IPS-15b (cell line): ENCODE data around the gene BLOC1S3.
A peak's percentile ranks its signal among the peaks of the same experiment; 100 is the strongest.

Experiments
- H3K27me3 ChIP-seq: one replicate; pipeline ENCODE4 v1.6.1; 2013; ENCODE audit warnings: low read length; ENCODE audit not compliant: control insufficient read depth, insufficient read depth
- H3K36me3 ChIP-seq: one replicate; pipeline ENCODE4 v1.6.1; 2013; ENCODE audit warnings: low read length; ENCODE audit not compliant: control insufficient read depth, insufficient read depth
- H3K4me1 ChIP-seq: one replicate; pipeline ENCODE4 v1.6.1; 2013; ENCODE audit warnings: mild to moderate bottlenecking, low read length; ENCODE audit not compliant: control insufficient read depth, insufficient read depth
- H3K4me3 ChIP-seq: one replicate; pipeline ENCODE4 v1.5.1; 2013; ENCODE audit warnings: low read depth, low read length
- H3K9ac ChIP-seq: one replicate; pipeline ENCODE4 v1.6.1; 2013; ENCODE audit warnings: low read depth, mild to moderate bottlenecking, low read length
- H3K9me3 ChIP-seq: one replicate; pipeline ENCODE4 v1.6.1; 2013; ENCODE audit warnings: mild to moderate bottlenecking, low read length; ENCODE audit not compliant: control insufficient read depth, insufficient read depth

BLOC1S3 gene

DNA sequence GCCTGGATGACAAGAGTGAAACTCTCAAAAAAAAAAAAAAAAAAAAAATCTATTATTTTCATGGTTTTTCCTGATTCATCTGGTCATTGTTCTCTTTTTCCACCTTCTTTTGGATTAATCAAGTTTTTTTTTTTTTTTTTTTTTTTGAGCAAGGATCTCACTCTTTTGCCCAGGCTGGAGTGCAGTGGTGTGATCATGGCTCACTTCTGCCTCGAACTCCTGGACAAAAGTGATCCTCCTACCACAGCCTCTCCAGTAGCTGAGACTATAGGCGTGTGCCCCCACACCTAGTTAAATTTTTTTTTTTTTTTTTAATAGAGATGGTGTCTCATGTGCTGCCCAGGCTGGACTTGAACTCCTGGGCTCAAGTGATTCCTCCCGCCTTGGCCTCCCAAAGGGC, 27.7 kb downstream of the BLOC1S3 start:
- Histone ChIP-seq H3K4me1 (no peaks in the 10 kb centered on the region), H3K4me3 (no peak overlapping the region), H3K36me3 (no peaks in the 10 kb centered on the region), H3K9me3 (no peaks in the 10 kb centered on the region), H3K27me3 (no peaks in the 10 kb centered on the region), H3K9ac (no peak overlapping the region)

DNA sequence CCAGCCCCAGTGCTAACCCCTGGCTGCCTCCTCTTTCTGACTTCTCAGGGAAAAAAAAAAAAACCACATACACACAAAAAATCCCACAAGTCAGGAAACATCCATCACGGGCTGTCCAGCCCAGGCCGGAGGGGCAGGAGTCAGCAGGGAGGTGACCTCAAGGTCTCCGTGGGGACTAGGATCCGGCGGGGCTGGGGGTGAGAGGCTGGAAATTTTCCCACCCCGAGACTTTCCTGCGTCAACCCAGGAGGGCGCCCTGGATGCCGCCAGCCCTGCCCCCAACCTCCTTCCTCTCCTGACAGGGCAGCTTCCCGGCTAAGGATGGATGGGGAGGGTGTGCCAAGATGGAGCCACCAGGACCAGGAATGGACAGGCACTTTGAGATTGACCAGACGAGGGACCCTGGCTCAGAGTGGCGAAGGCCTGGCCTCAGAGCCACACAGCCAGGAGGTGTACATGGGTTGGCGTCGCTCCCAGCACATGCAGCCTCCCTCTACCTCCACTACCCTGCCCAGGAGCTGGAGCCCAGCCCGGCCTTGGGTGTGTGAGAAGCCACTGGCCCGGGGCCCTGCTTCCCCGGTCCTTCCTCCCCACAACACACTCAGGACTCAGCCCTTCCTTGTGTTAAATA, 33.3 kb downstream of the BLOC1S3 start:
- H3K36me3 ChIP-seq: no peaks in the 10 kb centered on the region
- H3K9me3 ChIP-seq: no peaks in the 10 kb centered on the region
- H3K9ac ChIP-seq: no peak overlapping the region
- no peak overlapping the region for H3K4me3 ChIP-seq
- peaks cover 25% of the 10 kb centered on the region for H3K27me3 ChIP-seq
- H3K4me1 ChIP-seq: peaks cover 2% of the 10 kb centered on the region

DNA sequence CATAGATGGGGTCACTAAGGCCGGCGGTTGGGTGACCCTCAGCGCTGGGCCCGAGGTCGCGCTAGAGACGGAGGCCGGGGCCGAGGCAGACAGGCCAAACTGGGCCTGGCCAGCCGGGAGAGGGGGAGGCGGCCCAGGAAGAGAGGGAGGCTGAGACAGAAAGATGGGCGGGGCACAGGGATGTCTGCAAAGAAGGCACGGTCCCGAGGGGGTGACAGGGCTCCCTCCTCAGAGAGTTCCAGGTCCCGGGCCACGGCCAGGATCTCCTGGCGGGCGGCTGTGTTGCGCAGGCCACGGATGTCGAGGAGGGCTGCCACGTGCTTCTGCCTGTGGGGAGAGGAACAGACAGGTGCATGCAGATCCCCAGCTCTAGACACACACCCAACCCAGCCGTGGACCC, 34.4 kb downstream of the BLOC1S3 start:
- Histone ChIP-seq H3K9me3 (no peaks in the 10 kb centered on the region), H3K4me1 (peaks cover 2% of the 10 kb centered on the region), H3K36me3 (no peaks in the 10 kb centered on the region), H3K27me3 (peaks cover 35% of the 10 kb centered on the region), H3K9ac (no peak overlapping the region), H3K4me3 (no peak overlapping the region)

DNA sequence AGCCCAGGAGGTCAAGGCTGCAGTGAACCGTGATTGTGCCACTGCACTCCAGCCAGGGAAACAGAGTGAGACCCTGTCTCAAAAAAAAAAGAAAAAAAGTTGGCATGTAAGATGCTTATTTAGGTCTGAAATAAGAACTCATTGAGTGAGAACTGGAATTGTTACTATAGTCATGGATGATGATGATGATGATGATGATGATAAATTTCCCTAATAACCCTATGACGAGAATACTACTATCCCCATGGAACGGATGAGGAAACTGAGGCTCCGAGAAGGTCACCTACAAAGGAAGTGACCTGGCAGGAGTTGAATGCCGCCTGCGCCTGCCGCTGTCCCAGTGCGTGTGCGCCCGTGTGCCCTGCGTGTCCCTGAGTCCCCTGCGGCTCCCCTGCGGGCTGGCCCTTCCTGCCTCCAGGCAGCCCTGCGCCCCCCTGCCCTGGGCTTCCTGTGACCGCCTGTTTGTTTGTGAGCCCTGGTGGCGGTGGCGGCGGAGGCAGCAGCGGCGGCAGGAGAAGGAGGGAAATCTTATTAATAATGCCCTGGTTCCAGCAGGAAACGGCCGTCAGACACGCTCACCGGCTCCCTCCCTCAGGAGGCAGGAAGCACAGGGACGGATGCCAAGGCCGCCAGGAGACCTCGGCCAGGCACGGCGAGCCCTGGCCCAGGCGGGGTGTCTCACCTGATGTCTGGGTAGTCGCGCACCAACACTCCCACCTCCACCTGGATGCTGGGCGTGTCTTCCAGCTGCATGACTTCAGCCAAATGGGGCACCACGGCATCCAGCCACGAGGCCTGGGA, 37.0 kb downstream of the BLOC1S3 start:
- H3K4me3 ChIP-seq: peak overlapping the region; percentile 50
- H3K9me3 ChIP-seq: no peaks in the 10 kb centered on the region
- H3K36me3 ChIP-seq: no peaks in the 10 kb centered on the region
- no peak overlapping the region for H3K9ac ChIP-seq
- H3K4me1 ChIP-seq: peaks cover 2% of the 10 kb centered on the region
- H3K27me3 ChIP-seq: peaks cover 42% of the 10 kb centered on the region

DNA sequence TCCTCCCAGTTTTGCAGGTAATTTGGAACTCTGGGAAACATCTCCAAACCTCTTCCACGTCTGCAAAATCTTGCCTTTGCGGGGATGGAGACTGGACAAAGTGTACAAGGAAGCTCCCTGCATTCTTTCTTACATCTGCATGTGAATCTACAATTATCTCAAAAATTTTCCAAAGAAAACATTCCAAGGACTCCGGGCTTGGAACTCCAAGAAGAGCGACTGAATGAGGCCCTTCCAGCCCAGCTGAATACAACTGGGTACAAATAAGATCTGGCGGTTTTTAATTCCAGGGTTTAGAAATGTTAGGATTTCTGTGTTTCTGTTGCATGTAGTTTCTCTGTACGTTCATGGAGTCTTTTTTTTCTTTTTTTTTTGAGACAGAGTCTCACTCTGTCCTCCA, 38.1 kb downstream of the BLOC1S3 start:
- no peak overlapping the region for H3K9ac ChIP-seq
- H3K27me3 ChIP-seq: peaks cover 44% of the 10 kb centered on the region
- no peaks in the 10 kb centered on the region for H3K4me1 ChIP-seq
- H3K4me3 ChIP-seq: no peak overlapping the region
- no peaks in the 10 kb centered on the region for H3K9me3 ChIP-seq
- H3K36me3 ChIP-seq: no peaks in the 10 kb centered on the region

DNA sequence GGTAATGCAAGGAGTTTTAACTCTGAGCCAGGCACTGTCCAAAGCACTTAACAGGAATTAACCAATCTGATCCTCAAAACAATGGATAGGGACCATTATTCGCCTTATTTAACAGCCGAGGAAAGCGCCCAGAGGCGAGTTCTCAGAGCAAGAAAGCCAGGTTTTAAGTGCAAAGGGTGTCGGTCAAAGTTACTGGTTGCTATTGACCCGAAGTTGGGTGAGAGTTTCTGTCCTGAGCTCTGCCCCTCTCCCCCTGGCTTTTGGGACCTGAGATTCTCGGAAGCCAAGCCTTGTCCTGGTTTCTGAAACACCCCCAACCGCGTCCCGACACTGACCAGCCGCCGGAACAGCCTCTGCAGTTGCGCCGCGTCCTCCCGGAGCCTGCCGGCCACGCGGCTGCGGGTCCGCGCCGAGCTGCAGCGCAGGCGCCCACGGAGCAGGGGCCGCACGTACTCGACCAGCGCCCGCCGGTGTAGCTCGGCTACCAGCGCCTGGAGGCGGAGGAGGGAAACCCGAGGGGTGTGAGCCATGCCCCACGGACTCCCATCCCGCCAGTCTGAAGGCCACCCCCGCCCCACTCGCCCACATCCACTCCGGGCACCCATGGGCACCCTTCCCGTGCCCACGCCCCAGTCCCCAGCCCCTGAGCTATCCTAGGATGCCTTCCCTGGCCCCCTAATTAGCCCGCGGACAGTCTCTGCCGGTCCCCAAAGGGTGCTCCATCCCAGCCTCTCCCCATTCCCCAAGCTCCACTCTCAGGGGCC, 38.8 kb downstream of the BLOC1S3 start:
- no peaks in the 10 kb centered on the region for H3K4me1 ChIP-seq
- H3K9ac ChIP-seq: peak overlapping the region; percentile 16
- H3K27me3 ChIP-seq: peaks cover 46% of the 10 kb centered on the region
- H3K4me3 ChIP-seq: peak overlapping the region; percentile 59
- no peaks in the 10 kb centered on the region for H3K9me3 ChIP-seq
- no peaks in the 10 kb centered on the region for H3K36me3 ChIP-seq

DNA sequence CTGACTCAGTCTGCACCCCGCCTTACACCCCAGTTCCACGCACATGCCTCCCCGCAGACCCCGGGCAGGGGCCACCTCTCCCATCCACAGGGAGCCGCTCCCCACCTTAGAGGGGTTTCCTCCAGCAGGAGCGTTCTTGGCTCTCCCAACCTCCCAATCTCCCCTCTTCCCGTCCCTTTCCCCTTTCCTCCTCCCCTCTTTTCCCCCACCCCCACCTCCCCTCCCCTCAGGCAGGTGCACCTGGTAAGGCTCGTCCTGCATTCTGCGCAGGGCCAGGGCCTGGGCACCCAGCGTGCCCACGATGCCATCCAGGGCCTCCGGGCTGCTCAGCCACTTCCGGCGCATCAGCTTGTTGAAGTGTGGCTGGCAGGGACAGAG, 39.4 kb downstream of the BLOC1S3 start:
- H3K9me3 ChIP-seq: no peaks in the 10 kb centered on the region
- H3K27me3 ChIP-seq: peaks cover 49% of the 10 kb centered on the region
- peak overlapping the region; percentile 59 for H3K4me3 ChIP-seq
- no peak overlapping the region for H3K9ac ChIP-seq
- H3K4me1 ChIP-seq: no peaks in the 10 kb centered on the region
- no peaks in the 10 kb centered on the region for H3K36me3 ChIP-seq

DNA sequence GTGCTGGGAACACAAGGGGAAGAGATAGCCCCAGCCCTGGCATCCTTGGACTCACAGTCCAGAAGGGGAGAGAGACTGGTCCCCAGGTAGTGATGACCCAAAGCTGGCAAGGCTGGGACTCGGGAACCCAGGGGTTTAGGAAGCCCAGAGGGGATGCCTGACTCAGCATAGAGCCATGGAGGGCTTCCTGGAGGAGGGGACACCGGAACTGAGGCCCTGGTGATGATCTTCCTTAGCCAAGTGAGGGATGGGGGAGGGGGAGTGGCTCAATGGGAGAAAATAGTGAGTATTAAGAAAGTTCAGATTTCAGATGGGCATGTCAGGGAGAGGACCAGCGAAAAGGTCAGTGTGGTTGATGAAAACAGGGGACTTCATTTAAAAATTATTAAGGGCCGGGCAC, 39.8 kb downstream of the BLOC1S3 start:
- Histone ChIP-seq H3K4me3 (peak overlapping the region; percentile 37), H3K36me3 (no peaks in the 10 kb centered on the region), H3K4me1 (no peaks in the 10 kb centered on the region), H3K9me3 (no peaks in the 10 kb centered on the region), H3K9ac (no peak overlapping the region), H3K27me3 (peaks cover 49% of the 10 kb centered on the region)

DNA sequence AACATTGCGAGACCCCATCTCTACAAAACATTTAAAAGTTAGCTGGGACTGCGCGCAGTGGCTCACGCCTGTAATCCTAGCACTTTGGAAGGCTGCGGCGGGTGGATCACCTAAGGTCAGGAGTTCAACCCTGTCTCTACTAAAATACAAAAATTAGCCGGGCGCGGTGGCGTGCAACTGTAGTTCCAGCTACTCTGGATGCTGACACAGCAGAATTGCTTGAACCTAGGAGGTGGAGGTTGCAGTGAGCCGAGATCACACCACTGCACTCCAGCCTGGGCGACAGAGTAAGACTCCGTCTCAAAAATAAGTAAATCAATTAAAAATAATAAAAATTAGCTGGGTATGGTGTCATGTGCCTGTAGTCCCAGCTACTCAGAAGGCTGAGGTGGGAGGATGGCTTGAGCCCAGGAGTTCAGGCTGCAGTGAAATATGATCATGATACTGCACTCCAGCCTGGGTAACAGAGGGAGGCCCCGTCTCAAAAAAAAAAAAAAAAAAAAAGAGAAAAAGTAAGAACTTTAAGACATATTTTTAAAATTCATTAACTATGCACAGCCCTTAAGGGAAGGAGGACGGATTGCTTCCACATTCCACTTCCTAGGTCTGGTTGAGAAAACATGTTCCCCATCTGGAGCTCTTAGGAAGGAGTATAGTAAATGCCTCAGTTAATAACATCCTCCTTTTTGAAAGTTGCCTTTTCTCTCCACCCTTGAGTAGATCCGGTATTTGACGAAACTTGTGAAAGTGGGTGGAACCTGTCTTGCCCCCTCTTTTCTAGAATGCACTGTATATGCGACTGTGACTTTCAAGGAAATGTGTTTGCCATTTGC, 40.5 kb downstream of the BLOC1S3 start:
- no peaks in the 10 kb centered on the region for H3K36me3 ChIP-seq
- H3K9me3 ChIP-seq: no peaks in the 10 kb centered on the region
- H3K9ac ChIP-seq: no peak overlapping the region
- no peaks in the 10 kb centered on the region for H3K4me1 ChIP-seq
- H3K27me3 ChIP-seq: peaks cover 46% of the 10 kb centered on the region
- H3K4me3 ChIP-seq: no peak overlapping the region

DNA sequence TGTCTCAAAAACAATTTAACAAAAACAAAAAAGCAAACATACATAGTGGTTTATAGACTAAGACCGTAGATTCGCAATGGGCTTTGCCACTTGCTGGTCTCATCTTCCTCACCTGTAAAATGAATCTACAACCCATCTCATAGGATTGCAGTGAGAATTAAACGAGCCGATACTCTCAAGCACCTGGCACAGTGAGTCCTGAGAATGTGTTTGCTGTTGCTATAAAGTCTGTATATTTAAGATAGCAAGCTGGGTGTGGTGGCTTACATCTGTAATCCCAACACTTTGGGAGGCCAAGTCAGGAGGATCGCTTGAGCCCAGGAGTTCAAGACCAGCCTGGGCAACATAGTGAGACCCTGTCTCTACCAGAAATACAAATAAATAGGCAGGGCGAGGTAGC, 44.1 kb downstream of the BLOC1S3 start:
- H3K9me3 ChIP-seq: no peaks in the 10 kb centered on the region
- H3K36me3 ChIP-seq: no peaks in the 10 kb centered on the region
- H3K4me3 ChIP-seq: no peak overlapping the region
- peaks cover 16% of the 10 kb centered on the region for H3K27me3 ChIP-seq
- no peak overlapping the region for H3K9ac ChIP-seq
- no peaks in the 10 kb centered on the region for H3K4me1 ChIP-seq

DNA sequence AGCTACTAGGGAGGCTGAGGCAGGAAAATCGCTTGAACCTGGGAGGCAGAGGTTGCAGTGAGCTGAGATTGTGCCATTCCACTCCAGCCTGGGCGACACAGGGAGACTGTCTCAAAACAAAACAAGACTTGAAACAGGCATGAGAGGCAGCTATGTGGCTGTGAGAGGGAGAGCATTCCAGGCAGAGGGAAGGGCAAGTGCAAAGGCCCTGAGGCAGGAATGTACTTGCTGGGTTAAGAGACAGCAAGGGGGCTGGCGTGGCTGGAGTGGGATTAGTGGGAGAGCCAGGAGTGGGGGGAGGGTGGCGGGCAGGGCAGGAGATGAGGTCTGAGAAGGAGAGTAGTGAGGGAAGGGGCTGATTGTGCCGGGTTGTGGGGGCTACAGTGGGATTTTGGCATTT, 45.3 kb downstream of the BLOC1S3 start:
- Histone ChIP-seq H3K4me3 (no peak overlapping the region), H3K4me1 (no peaks in the 10 kb centered on the region), H3K9ac (no peak overlapping the region), H3K9me3 (no peaks in the 10 kb centered on the region), H3K36me3 (no peaks in the 10 kb centered on the region), H3K27me3 (peaks cover 8% of the 10 kb centered on the region)
